Measurements from ENCODE around the gene DACT1.

Gene DACT1

DNA sequence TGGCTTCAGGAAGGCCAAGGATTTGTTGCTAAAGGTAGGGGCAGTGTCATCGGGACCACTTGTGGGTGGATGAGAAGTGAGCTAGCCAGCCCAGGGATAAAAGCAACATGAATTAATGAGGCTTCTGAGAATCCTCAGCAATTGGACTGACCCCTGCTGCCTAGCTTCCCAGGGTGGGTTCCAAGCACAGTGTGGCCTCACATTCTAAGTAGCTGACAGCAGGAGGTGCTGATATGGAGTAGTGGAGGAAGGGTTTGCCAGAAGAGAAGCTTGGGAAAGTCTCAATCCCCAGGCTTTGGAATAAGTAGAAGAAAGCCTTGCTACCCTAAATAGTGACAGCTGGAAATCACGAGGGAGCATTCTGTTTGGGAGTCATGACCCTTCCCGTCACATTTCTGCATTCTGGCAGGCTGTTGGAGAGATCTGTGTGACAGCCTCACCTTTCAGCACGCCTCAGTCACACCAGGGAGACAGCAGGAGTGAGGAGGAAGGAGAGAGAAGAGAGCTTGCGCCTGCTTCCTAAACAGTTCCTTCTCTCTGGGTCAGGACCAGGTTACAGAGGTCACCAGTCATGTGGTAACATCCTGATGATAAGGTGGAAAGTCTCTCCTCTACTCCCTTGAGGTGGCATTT, 31.2 kb downstream of the DACT1 start:
- no peak for DNase-seq

DNA sequence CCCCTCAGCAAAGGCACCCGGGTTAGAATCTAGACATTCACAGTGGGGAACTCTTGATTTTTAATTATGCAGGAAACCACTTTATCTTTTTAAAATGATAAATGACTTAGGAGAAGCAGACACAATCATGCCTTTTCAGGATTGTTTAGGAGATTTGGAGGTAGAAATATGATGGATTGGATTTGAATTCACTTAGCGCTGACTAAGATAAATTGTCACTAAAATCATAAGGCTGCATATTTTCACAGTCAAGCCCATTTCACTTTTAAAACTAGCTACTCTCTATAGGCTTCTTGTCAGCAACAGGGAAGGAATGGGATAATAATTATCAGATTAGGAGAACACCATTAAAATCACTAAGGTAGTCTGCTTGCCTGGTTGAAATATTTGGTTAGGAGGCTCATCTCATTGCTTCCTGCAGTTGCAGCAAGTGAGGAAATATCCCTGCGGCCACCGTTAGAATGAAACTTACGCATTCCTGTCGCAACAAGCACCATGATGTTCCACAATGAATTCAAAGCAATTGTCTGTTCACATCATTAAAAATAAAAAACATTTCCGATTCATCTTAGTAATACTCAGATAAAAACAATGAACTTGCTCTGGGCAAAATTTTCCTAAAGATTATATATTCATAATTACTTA, 31.9 kb downstream of the DACT1 start:
- DNase-seq, result no peak

DNA sequence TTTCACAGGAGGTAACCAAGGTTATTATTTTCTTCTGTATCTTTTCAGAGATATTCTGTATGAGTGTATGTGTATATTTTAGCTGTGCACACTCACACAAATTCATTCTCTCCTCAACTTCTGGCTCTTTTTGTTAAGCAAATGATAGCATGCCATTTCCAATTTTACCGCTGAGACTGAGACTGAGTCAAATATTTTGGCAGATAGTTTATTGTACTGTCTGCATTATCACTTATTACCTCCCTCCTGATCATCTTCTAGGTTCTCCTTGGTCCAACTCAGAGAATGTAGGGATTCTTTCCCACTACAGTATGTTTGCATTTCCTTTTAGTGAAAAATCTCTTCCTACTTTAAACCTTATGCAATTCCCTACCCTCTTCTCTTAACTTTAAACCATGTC, 33.3 kb downstream of the DACT1 start:
- DNase-seq, result no peak

DNA sequence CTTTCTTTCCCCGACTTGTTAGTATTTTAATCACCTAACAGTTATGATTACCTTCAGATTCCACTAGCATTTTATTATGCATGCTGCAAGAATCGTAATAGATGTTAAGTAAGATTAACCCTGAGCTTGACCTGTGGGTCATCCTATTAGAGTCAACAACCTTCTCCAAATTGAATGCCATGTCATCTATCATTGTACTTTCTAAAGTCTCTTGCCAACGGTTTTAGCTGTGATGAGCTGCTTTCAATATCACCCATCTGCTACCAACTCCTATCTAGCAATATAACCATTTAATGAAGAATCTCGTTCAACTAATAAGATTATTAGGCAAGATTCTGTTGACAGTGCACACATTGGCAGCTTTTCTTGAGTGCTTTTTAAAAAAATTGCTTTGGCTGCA, 33.7 kb downstream of the DACT1 start:
- no peak for DNase-seq

DNA sequence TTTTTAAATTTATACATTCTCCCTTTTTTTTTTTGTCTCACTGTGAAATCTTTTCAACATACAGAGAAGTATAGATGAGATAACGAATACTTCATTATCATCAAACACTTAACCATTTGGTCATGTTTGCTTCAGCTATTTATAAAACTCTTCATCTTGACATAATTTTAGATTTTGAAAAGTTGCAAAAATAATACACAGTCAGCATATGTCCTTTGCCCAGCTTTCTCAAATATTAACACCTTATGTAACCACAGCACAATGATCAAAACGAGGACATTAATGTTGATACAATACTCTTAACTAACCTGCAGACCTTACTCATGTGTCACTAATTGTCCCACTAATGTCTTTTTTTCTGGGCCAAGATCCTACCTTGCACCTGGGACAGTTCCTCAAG, 36.0 kb downstream of the DACT1 start:
- no peak for DNase-seq

DNA sequence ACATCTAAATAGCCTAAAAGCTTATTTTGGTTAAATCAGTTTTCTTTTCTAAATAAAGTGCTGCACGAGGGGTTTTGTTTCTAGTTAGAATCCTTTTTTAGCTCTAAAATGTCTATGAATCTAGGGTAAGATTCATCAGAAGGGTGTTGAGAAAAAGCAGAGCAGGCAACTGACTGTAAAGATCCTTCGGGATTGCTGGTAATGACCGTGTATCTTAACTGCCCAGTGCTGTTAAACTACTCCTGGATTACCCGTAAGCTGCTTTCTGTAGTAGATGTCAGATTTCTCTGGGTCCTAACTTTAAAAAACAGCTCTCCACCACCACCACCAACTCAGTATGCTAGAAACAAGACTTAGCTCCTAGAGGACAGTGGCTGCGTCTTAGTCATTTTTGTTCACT, 39.2 kb downstream of the DACT1 start:
- no peak for DNase-seq

DNA sequence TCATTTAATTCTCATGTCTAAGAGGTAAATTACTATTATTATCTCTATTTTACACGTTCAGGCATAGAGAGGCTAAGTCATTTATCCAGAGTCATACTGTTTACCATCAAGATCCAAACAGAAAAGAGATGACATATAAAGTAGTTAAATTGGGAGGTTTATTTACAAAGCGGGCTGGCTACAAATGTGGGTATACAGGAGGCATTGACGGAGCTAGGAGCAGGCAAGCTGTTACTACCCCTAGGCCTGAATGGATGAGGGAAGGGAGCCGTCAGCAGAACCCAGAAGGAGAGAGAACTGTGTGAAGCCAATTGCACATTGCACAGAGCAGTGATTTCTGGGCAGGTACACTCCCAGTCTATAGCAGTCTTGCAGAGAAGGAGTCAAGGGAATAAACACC, 39.8 kb downstream of the DACT1 start:
- DNase-seq, result no peak

DNA sequence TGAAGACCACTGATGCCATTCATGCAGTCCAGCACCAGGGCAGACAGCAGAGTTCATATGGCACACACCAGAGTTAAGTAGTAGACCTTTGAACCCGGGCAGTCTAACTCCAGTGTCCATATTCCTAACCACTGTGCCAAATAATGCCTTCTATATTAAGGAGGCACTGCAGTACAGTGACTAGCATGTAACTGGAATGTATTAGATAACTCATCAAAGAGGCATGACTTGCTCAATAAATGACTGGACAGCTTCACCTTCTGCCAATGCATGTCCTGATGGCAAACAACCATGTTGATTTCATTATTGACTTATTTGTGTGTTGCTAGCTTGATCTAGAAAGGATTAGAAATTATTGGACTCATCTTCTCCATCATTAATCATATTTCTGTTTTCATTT, 40.2 kb downstream of the DACT1 start:
- no peak for DNase-seq

DNA sequence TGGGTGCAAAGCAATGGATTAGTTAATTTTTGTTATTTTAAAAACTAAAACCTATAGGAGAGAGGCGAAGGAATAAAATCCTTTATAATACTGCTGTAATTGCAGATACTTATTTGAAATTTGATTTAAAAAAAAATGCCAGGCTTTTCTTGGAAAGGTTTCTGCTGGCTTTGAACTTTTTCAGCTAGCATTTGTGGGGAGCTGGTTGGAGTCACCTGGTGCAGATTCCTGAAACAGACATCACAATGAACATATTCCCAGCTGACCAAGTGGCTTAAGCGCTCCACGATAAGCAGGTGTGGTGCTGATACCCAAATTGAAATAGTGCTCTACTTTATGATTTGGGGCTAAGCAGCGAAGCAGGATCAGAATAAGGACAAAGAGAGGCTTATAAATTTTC, 42.9 kb downstream of the DACT1 start:
- no peak for DNase-seq

DNA sequence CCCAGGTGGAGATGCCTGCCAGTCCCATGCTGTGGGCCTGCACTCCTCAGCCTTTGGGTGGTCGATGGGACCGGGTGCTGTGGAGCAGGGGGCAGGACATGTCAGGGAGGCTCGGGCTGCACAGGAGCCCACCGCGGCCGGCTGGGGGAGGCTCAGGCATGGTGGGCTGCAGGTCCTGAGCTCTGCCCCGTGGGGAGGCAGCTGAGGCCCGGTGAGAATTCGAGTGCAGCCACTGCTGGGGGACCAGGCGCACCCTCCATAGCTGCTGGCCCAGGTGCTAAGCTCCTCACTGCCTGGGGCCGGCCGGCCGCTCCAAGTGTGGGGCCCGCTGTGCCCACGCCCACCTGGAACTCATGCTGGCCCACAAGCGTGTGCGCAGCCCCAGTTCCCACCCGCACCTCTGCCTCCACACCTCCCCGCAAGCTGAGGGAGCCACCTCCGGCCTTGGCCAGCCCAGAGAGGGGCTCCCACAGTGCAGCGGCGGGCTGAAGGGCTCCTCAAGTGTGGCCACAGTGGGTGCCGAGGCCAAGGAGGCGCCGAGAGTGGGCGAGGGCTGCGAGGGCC, 49.6 kb downstream of the DACT1 start:
- no peak for DNase-seq

DNA sequence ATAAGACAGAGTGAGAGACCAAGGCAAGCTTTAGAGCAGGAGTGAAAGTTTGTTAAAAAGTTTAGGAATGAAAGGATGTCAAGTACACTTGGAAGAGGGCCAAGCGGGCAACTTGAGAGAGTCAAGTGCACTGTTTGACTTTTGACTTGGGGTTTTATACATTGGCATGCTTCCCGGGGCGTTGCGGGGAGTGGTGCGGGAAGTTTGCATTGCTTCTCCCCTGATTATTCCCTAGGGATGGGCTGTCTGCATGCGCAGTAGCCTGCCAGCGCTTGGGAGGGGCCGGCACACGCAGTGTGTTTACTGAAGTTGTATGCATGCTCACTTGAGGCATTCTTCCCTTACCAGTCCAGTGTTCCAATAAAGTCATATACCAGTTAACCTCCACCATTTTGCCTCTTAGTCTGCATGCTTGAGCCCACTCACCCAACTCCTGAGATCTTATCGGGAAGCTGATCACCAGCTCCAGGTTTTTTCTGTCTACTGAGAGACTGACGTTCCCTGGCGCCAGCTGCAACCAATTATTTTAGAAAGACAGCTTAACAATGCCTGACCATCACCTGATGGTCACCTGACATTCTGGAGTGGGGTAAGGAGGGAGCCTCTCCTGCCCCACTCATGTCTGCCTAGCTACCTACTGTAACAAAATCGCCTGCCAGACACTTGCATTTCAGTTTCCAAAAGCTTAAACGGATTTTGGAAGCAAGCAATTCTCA, 53.2 kb downstream of the DACT1 start:
- no peak for DNase-seq

DNA sequence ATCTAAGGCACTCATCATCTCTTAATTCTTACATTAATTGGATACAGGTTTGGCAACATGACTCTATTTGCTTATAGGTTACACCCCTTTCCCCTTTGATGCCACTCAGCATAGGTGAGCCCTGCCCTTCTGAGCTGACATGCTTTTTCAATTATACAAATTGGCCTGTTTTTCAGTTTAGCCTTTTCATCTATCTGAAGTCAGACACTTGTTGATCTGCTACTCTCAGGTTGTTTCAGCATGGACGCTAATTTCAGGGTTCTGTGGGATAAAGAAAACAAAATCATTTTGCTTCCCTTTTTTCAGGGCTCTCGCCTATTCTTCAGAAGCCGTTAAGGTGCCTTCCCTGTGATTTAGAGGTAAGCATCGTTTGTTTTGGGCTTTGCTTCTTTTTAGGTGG, 55.3 kb downstream of the DACT1 start:
- DNase-seq, result no peak

DNA sequence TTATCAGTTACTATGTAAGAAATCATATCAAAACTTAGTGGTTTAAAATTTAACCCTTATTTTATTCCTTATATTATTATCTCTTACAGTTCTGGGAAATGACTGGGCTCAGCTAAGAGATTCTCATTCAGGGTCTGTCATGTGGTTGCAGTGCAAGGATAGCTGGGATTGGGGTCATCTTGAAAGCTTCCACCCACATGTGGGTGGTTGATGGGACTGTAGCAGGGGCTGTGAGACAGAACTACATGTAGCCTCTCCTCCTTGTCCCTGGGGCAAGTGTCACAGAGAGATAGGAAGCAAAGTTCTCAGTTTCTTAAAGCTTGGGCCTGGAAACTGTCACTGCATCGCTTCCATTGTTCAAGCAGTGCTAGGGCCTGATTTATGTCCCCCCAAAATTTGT, 57.8 kb downstream of the DACT1 start:
- DNase-seq, result no peak

DNA sequence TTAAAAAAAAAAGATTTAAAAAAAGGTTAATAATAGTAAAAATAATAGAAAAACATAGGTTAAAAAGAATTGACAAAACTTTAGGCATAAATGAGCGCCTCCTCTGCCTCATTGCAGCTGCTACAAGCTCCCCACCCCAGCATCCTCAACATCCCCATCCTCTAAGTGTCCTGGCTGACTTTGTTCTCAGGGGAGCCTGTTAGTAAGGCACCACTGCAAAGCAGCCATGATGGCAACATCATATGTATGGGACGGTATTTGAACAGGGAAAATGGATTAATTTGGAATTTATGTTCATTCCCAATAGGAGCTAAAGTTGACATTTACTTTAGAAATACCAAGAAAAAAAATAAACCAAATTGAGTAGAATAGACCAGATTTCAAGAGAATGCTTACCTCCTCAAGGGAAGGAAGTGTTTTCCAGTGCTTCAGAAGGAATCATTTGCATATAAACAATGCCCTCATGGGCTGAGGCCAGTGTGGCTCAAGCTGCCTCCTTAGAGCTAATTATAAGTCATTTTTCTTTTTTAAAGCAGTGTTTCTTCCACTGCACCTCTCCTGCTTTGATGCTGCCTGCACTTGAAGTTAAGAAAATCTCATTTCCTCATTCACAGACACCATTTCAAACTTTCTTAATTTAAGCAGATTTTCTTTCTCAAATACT, 59.6 kb downstream of the DACT1 start:
- no peak for DNase-seq
